ENCODE data around the gene EYA2.

DNA sequence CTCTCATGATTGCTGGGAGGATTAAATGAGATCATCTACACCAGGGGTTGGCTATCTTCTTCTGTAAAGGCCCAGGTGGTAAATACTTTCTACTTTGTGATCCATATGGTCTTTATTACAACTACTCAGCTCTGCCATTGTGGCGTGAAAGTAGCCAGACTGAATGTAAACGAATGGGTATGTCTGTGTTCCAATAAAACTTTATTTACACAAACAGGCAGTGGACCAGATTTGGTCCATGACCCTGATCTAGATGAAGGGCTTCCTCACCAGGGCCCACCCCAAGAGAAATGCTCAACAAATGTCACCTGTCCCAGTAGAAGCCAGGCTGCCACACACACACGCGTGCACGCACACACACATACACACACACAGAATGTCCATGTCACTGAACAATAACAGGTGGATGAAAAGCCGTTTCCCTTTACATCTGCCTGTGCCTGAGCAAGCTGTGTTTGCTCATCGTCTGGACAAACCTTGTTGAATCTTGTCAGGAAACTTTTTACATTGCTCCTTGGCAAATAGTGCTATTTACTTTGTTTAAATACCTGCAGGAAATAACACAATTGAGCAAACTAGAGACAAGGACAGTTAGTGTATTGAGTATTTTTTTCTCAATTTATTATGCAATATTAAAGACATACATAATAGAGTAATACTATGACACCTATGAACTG, 114.3 kb downstream of the EYA2 start:
- TF ChIP-seq, protein P1, sequence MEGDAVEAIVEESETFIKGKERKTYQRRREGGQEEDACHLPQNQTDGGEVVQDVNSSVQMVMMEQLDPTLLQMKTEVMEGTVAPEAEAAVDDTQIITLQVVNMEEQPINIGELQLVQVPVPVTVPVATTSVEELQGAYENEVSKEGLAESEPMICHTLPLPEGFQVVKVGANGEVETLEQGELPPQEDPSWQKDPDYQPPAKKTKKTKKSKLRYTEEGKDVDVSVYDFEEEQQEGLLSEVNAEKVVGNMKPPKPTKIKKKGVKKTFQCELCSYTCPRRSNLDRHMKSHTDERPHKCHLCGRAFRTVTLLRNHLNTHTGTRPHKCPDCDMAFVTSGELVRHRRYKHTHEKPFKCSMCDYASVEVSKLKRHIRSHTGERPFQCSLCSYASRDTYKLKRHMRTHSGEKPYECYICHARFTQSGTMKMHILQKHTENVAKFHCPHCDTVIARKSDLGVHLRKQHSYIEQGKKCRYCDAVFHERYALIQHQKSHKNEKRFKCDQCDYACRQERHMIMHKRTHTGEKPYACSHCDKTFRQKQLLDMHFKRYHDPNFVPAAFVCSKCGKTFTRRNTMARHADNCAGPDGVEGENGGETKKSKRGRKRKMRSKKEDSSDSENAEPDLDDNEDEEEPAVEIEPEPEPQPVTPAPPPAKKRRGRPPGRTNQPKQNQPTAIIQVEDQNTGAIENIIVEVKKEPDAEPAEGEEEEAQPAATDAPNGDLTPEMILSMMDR (conservative IDR thresholded peaks at IDR 0.05; ENCODE audit: low read depth, low read length): no peak
- no peak for TF ChIP-seq EZH2 (IDR thresholded peaks at IDR 0.05; ENCODE audit: borderline replicate concordance, low read depth, low read length, poor library complexity, severe bottlenecking)

Measured in A673 (cell line).